SU-DHL-6 (cell line): Measurements from ENCODE around the gene GDPD3.

Experiments
- EZH2phosphoT487 ChIP-seq: fragments of 200-600 bp; sonication (generic), shearing (Covaris generic); conservative IDR thresholded peaks from 2 replicates; pipeline ENCODE4 v1.6.1; 2018; ENCODE audit warnings: mild to moderate bottlenecking, antibody characterized with exemption, low read length, moderate library complexity, mixed read lengths
- TF ChIP-seq, protein P1 (sequence below): fragments of 200-600 bp; sonication (generic); IDR thresholded peaks from one replicate; pipeline ENCODE4 v1.5.1; 2017; ENCODE audit warnings: antibody characterized with exemption, mild to moderate bottlenecking, low read length, moderate library complexity; ENCODE audit not compliant: insufficient read depth, poor library complexity, severe bottlenecking

DNA sequence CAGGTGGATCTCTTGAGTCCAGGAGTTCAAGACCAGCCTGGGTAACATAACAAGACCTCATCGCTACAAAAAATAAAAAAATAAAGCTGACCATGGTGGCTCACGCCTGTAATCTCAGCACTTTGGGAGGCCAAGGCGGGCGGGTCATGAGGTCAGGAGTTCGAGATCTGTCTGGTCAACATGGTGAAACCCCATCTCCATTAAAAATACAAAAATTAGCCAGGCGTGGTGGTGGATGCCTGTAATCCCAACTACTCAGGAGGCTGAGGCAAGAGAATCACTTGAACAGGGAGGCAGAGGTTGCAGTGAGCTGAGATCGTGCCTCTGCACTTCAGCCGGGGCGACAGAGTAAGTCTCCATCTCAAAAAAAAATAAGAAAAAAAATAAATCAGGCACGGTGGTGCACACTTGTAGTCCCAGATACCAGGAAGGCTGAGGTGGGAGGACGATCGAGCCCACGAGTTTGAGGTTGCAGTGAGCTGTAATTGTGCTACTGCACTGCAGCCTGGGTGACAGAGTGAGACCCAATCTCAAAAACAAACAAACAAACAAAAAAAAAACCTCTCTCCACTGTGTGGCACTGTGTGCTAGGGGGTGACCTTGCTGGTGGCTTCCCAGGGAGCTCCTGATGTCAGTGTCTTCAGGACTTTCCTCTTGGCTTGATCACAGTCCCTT is 29.5 kb upstream of the GDPD3 start:
- no peak for TF ChIP-seq EZH2phosphoT487
- TF ChIP-seq, protein P1, sequence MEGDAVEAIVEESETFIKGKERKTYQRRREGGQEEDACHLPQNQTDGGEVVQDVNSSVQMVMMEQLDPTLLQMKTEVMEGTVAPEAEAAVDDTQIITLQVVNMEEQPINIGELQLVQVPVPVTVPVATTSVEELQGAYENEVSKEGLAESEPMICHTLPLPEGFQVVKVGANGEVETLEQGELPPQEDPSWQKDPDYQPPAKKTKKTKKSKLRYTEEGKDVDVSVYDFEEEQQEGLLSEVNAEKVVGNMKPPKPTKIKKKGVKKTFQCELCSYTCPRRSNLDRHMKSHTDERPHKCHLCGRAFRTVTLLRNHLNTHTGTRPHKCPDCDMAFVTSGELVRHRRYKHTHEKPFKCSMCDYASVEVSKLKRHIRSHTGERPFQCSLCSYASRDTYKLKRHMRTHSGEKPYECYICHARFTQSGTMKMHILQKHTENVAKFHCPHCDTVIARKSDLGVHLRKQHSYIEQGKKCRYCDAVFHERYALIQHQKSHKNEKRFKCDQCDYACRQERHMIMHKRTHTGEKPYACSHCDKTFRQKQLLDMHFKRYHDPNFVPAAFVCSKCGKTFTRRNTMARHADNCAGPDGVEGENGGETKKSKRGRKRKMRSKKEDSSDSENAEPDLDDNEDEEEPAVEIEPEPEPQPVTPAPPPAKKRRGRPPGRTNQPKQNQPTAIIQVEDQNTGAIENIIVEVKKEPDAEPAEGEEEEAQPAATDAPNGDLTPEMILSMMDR, result no peak
